ENCODE data around the gene AKAP5.

The AKAP5 gene, protein sequence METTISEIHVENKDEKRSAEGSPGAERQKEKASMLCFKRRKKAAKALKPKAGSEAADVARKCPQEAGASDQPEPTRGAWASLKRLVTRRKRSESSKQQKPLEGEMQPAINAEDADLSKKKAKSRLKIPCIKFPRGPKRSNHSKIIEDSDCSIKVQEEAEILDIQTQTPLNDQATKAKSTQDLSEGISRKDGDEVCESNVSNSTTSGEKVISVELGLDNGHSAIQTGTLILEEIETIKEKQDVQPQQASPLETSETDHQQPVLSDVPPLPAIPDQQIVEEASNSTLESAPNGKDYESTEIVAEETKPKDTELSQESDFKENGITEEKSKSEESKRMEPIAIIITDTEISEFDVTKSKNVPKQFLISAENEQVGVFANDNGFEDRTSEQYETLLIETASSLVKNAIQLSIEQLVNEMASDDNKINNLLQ

DNA sequence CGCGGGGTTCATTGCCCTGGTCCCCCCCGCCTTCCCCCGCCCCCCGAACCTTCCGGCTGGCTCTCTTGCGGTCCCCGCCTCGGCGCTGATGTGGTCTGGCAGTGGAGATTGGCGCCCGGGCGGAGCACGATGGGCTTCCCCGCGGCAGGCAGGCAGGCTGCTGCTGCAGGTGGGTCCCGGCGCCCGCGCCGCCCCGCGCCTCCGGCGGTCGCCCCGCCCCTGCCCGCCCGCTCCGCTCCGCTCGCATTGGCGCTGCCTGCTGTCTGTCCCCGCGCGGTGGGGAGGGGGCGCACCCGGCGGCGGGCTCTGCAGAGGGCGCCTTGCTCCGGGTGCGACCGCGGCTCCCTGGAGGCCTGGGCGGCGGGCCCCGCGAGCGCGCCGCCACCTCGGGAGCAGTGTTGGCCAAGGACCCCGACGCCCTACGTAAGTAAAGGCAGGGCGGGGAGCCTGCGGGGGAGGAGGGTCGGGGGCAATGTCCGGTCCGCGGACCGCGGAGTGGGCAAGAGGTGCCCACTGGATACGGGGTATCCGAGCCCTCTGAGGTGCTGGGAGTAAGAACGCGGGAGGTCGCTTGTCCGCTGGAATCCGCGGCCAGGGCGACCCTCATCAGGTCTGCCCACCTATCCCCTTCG lies at the start of gene AKAP5:
Gene AKAP5 (plus strand): TSS at position 309 of the 632 bp plus-strand sequence. CDS start 2,896 bp downstream, outside the sequence.
- peak; percentile 79 to 88 (median 81) for DNase-seq

DNA sequence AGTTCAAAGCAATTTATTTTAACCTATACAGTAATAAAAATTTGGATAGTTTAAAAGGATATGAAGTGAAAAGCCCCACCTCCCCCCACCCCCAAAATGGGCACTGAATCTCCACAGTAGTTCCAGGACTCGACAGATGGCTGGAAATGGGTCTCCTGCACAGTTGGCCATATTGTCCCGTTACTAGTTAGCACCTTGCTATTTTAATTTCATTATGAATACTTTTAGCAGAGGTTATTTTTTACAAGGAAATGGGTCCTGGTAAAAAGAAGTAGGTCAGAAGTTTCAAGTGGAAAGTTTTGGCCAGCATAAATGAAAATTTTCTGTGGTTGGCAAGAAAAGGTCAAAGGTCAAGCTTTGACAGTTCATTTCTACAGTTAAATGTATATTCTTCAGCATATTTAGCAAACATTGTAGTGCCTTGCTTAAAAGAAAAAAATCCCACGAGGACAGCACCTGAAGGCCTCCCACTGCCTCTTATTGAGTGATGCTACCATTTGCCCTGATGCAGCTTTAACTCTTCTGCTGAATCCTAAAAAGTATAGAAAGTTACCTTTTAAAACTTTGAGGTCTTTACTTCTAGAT lies 48.9 kb upstream of the AKAP5 start:
- no peak for DNase-seq

DNA sequence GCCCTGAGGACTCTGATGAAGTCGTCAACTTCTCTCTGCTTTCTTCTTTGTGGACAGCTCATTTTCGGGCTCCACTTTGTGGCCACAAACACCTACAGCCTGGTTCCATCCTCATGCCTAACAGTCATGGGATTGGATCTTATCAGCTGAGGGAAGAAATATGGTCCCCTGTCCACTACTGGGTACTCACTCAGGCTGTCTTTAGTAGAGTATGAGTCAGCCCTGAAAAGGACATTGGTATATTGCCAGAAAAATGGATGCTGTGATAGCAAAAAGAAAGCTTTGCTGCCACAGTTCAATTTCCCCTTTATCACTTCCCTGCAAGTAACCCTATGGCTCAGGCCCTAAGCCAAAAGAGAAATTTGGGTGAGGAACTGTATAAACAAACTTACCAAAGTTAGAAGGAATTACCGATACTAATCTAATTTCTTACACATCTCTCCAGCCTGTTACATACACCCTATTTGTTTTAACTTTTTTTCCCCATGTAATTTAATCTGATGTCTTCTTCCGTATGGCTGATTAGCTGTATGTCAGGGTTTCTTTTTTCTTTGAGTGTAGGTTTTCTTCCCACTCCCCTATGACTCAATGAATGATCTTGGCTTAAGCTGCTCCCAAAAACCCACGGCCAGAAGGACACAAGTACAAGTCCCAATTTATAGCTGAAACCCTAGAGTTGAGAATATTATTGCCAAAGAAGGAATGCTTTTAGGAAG lies 48.1 kb upstream of the AKAP5 start:
- no peak for DNase-seq

DNA sequence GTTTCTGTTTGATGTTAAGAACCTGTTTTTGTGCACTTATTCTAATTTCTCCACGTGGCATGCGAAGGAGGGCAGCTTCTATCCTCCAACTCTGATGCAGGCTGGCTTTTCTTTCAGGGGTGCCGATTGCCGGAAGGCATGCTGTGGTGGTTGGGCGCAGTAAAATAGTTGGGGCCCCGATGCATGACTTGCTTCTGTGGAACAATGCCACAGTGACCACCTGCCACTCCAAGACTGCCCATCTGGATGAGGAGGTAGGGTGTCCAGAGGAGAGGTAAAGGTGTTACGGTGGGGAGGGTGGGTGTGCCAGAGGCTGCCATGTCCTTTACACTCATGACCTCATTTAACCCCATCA lies 47.6 kb upstream of the AKAP5 start:
- DNase-seq: no peak

DNA sequence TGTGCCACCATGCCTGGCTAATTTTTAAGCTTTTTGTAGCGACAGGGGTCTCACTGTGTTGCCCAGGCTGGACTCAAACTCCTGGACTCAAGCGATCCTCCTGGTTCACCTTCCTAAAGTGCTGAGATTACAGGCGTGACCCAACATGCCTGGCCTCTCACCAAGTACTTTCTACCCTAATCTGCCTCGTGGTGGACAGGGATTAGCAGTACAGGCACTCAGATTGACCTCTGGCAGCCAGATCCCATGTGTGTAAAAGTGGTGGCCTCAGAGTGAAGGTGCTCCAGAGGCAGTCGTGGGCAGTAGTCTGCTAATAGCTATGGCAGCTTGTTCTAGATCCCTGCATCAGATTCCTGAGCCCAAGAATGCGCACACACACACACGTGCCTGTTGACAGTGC lies 46.3 kb upstream of the AKAP5 start:
- DNase-seq: no peak

DNA sequence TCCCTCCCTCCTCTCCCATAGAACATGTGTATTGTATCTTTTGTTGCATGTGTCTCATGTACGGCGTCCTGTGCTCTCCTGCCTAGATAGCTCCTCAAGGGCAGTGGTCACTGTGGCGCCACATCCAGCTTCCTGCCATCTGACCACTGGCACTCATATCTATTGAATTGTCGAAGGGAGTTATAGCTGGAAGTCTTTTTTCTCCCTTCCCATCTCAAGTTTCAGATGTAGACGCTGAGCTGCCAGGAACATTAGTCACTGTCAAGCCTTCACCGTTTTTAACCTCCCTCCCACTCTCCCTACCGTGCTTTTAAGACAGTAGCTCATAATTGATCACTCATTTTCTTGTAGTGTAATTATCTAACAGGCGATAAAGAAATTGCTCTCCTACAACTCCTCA lies 44.1 kb upstream of the AKAP5 start:
- DNase-seq: no peak

DNA sequence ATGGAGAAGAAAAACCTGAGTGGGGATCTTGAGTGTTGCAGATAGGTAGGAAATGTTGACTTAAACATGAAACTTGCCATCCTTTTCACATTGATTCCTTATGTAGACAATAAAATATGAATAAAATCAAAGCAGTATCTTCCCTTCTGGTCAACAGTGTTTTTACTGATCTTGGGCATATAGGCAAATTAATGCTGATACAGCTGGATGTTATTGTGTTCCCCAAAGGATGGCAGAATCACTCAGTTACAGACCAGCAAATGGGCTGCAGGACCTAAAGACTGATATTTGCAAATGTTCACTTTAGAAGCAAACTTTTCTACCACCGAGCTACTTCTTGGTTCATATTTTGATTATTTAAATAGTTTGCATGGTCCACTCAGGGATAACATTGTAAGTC lies 43.3 kb upstream of the AKAP5 start:
- no peak for DNase-seq

DNA sequence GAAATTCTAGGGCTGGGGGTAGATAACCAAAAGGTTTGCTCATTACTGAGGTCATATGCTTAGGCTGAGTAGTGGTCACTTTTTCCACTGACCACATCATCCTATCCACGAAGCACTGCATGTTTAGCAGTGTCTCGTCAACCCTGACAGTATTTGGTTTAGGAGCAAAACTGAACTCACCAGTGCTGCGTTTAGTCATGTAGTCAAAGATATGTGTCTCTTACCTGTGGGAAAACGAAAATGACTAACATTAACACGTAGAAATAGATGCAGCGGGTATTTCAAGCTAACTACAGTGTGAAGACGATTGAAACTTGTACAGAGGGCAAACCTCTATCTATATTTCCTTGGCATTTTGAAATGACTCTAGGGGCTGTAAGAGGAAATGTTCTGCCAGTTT lies 42.5 kb upstream of the AKAP5 start:
- no peak for DNase-seq

DNA sequence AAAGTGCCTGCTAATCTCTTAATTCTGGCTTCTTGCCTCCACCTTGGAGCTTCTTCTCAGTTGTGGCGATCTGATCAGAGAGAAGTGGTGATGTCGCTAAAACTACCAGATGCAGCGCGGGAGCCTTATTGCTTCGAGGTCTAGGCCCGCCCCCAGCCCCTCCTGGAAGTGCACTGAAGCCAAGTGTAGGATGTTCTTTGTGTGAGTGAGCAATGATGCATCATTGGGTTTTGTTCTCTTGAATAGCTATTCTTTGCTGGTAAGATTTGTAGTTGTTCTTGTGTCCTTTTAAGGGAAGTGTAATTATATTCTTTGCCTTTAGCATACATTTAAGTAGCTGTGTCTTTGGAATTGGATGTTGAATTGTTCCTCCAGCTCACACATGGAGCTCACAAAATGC lies 41.3 kb upstream of the AKAP5 start:
- DNase-seq: no peak

DNA sequence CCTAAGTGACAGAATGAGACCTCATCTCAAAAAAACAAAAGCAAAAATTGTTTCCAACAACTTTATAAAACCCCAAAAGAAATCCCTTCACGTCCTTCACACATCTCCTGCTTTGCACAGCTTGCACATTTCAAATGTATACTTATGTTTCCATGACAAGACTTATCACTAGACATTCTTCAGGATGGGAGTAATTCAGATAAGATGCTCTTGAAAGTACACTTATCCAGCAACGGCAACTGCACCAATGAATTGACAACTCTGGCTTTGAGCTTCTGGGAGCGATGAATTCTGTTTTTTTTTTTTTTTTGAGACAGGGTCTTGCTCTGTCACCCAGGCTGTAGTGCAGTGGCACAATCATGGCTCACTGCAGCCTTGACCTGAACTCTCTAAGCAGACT lies 30.8 kb upstream of the AKAP5 start:
- no peak for DNase-seq

DNA sequence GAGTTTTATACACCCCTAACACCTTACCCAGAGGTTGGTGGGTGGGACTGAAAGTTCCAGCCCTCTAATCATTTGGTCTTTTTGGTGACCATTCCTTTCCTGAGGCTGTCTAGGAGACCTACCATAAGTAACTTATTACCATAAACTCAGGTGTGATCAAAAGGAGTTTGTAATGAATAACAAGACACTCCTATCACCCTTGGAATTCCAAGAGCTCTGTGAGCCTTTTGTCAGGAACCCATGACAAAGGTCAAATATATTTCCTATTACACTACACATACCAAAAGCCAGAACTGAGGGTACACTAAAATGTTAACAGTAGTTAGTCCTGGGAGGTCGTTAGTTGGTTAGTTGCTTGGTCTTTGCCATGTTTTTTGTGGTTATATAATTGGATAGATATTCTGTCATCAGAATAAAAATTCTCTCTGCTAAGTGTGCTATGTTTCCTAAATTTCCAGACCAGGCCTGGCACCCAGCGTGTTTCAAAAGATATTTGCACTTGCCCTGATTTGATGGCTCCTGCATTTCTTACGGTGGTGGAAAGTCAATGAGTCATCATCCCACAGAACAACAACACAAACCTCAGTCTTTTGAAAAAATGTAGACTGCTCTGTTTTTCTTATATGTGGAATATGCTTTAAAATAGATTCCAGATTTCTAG lies 27.0 kb upstream of the AKAP5 start:
- DNase-seq: no peak

DNA sequence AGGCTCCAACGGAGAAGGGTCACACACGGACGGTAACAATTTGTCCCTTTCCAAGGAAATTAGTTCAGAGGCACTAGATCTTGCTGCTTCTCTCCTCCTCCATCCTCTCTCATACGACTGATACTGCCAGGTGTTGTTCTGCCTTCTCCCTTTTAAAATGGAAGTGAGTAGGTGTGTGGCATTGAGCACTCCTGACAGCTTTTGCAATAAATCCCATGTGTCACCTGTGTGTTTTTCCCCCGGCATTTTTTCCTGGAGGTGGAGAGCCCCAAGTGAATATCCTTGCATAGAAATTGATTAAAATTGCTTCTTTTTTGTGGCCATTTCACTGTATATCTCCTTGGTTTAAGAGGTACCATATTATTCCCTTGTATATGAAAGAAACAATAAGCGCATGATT lies 26.2 kb upstream of the AKAP5 start:
- DNase-seq: no peak

DNA sequence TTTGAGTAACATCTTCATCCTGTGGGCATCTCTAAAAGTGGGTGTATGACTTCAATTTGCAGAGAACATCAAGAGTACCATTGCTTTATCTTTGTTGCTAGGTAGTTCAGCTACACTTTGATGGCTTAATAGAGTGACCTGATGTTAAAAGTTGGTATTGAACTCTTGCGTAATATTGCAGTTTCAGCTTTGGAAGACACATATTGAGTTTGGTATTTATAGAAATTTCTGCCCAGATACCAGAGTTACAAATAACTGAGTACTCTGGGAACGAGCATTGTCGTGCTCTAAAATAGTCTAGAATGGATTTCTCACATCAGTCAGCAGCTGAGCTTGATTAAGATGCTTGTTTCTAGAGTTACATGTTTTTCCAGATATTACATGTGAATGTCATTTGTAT lies 24.8 kb upstream of the AKAP5 start:
- no peak for DNase-seq

DNA sequence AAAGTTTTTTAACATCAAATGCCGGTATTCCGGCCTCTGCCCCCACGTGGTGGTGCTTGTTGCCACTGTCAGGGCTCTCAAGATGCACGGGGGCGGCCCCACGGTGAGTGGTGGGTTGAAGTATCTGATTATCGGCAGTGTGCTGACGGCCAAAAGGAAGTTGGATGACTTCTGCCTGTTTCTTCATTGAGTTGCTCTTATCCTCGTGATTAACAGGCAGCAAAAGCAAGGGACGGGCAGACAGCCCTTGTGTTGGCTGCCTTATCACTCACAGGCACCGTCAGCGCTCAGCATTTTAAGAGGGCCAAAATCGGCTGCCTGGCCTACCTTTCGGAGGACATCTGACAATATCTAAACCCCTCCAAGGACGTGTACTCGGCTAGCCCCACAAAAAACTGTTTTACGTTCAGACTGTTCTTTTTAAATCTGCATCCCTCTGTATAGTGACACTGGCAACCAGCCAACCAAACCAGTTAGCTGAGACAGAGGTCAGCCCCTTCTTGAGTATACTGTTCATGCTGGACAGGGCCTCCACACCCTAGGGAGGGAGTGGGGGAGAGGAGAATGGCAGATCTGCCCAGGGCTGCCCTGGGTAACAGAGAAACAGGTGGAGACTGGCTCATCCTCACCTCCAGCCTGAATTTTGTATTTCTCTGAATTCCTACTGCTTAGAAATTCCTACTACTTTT lies 22.9 kb upstream of the AKAP5 start:
- DNase-seq: no peak

DNA sequence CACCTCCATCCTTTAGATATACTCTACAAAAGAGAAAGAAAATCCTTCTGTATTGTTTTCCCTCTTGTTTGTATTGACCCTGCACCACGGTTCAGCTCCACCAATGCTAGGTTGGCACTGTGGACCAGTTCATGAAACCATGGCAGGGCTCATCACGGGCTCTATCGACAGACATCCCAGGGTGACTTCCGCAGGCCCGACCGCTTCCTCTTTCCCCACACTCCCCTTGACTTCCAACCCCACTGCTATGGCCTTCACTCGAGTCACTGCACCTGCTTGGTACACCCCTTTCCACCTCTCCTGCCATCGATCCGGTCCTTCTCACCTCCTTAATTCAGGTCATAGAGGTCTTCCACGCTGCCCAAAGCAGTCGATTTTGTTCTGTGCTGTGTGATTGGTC lies 21.2 kb upstream of the AKAP5 start:
- DNase-seq: no peak

DNA sequence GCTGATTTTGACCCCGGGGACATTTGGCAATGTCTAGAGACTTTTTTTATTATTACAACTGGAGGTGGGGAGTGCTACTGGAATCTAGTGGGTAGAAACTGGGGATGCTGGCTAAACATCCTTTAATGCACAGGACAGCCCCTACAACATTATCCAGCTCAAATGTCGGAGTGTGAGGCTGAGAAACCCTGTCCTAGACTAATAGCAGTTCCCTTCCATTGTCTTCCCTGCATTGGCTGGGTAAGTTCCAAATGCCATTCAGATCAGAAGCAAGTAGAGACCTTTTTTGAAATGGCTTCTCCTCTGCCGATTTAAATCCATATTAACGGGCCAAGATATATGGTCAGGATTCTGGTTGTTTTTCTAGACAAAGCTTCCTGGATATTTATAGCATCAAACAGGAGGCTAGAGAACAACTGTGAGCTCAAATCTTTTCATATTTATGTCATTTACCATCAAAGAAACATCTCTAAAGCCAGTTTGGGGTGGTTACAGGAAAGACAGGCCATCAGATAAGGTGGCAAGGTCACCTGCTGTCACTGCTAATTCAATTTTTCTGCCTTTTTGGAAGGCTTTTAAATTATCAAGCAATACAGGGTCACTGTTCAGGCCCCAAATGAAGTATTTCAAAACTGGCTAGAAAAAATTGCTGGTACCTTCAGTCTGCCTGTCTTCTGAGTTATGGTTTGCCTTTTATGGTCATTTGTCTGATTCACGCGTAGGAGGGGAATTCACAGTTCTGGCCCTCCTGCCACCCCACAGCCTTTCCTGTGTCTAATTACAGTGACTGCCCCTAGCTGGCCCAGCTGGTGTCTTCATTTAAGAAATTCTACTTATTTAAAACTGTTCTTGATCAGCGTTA lies 20.1 kb upstream of the AKAP5 start:
- no peak for DNase-seq

DNA sequence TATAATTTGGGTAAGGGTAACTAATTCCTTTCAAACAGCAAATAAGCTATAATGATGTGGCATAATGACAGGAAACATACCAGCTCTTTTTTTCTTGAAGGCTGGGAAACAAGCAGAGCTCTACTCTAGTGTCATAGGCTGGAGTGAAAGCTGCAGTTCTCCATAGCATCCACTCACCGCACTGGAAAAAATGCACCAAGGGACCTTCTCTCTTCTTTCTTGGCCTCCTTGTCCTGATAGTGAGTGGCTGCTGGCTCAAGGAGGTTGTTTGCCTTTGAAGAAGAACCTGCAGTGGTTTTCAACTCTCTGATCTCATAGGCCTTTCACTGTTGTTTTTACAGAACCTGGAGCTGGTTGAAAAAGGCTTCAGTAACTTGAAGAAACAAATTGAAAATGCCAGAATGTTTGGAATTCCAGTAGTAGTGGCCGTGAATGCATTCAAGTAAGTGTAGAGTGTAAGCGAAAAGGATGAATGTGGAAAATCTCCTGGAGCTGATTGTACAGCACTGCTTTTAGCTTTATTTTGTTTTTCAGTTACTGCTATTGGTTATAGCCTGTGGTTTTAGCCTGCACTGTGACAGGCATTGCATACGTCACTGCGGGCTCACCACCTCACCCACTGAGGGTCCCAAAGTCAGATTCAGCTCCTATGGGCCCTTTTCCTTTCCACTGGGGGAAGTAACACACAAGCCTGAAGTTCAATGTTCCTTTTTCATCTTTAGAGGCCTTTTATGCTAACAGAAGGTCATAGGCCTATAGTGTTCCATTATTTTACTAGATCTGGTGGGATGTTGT lies 17.2 kb upstream of the AKAP5 start:
- no peak for DNase-seq

DNA sequence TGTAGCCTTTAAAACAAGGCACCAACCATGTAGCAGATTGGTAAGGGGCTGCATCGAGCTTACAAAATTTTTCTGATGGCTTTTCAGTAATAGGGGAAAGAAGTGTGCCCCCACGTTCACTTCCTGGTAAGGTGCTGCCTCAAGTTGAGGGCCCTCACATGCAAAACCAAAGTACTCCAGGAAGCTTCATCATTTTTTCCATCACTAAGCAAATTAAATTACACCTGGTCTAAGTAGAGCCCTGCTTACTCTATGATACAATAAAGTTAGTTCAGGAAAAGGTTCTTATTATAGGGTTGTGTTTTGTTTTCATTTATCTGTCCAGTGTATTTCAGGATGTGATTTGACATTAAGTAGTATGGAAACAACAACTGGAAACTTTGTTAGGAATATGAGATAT lies 15.0 kb upstream of the AKAP5 start:
- no peak for DNase-seq

DNA sequence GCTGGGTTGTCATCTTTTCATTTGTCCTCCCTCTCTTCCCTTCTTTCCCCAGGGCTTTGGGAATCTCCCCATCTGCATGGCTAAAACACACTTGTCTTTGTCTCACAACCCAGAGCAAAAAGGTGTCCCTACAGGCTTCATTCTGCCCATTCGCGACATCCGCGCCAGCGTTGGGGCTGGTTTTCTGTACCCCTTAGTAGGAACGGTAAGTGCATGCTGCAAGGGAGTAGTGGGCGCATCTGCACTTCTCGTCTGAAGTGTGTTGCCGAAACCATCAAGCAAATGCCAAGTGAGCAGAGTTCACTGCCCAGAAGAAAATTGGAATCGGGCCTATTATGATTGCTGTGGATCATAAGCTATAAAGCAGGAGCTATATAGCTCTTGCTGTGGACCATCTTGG lies 10.6 kb upstream of the AKAP5 start:
- no peak for DNase-seq

DNA sequence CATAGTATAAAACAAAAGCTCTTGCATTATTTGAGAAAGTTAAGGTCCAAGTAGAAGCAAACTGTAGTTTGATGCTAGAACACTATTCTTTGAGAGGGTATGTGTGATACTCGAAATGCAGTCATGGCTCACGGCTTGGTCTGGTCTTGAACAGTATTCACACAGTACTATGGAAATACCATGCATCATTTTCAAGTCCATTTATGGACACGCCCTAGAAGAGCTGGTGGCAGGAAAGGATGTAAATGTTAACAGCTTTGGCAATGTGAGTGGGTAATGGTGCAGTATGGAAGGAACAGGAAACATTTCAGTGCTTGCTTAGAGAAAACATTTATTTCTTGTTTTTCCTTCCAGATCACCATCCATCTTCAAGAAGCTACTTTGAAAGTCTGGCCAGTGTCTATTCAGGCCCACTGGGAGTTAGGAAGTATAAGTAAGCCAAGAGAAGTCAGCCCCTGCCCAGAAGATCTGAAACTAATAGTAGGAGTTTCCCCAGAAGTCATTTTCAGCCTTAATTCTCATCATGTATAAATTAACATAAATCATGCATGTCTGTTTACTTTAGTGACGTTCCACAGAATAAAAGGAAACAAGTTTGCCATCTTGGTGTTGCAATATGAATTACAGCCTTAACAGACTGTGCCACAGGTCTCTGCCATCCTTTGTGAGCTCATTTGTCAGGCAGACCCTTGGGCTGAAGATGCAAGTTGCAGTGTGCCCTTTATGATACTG lies 5.7 kb upstream of the AKAP5 start:
- no peak for DNase-seq

Data from NCI-H1417 (cell line).